Measurements from ENCODE around the gene BAD. TPM values are rescaled to one million over a fixed set of nuclear protein-coding genes. Genes with fewer than 3 reads are reported as not detected.

Gene BAD
- total and polyA plus RNA-seq, 10 of the 15 experiments (the other 5 are each of a cell fraction or from before 2014, with no cell fraction given) = 1.5 to 67.2 (median 39.6) TPM

- RAD21 ChIA-PET (ENCODE audit: unreplicated experiment) = interaction anchor here (0.9 to 8.6 kb wide), 5 partner anchors 9 to 59 kb away, joined by 3 to 104 read pairs (median 4); partner anchors contain the start of genes FERMT3, NUDT22 and TRPT1
- CTCF ChIA-PET = interaction anchor here (1.2 to 6.2 kb wide), 8 partner anchors 8 to 112 kb away, joined by 3 to 66 read pairs (median 12); partner anchors contain the start of genes BAD, CATSPERZ, FERMT3 and NUDT22
- H3K4me3 ChIP-seq = no peak overlapping the region
- no peak for DNase-seq (ENCODE audit: low read depth, low spot score)
- H3K27me3 ChIP-seq (replicated peaks in 1 of 2; ENCODE audit: control insufficient read depth in 2 of 2, insufficient read depth in 2 of 2, low read length in 1 of 2) = no peaks in the 10 kb centered on the region
- no peaks in the 10 kb centered on the region for H4K20me1 ChIP-seq (ENCODE audit: control insufficient read depth, insufficient read depth)
- intact Hi-C loops (cut with micrococcal nuclease; ENCODE audit: unreplicated experiment) (no loop called here), in situ Hi-C loops (cut with MboI) (loop anchor here (25.0 kb wide), 1 partner anchor 1619 kb away; the partner anchor contains the start of genes CFL1, EFEMP2 and MUS81)
- H3K36me3 ChIP-seq (ENCODE audit: control insufficient read depth in 2 of 2, insufficient read depth in 2 of 2, low read length in 1 of 2) = peaks cover 0 to 10% of the 10 kb centered on the region in 2 experiments; a peak in 2 of 4 replicates
- TF ChIP-seq CTCF (IDR thresholded peaks at IDR 0.05 in 2 of 3, conservative IDR thresholded peaks at IDR 0.05 in 1 of 3; ENCODE audit: control insufficient read depth in 2 of 3, extremely low read depth in 1 of 3, insufficient read depth in 1 of 3, low read depth in 3 of 3, low read length in 3 of 3) = no peak
- no peak for TF ChIP-seq NFYA (IDR thresholded peaks at IDR 0.05; ENCODE audit: borderline replicate concordance, low read depth, low read length)
- TF ChIP-seq SIN3A (IDR thresholded peaks at IDR 0.05; ENCODE audit: low read depth, low read length) = no peak
- TF ChIP-seq POLR2AphosphoS2 (IDR thresholded peaks at IDR 0.05; ENCODE audit: low read depth, low read length) = no peak
- no peak for TF ChIP-seq E2F8 (IDR thresholded peaks at IDR 0.05; ENCODE audit: low read depth, partially characterized antibody)
- TF ChIP-seq GATAD2B (conservative IDR thresholded peaks at IDR 0.05; ENCODE audit: low read depth) = no peak
- TF ChIP-seq CBX5 (IDR thresholded peaks at IDR 0.05; ENCODE audit: low read depth) = no peak
- TF ChIP-seq ZSCAN29 (IDR thresholded peaks at IDR 0.05) = no peak
- TF ChIP-seq SRF (IDR thresholded peaks at IDR 0.05; ENCODE audit: low read depth in 2 of 2, low read length in 2 of 2) = no peak
- peak; percentile 52; the same call in 1 of the 2 replicates for TF ChIP-seq POLR2AphosphoS5 (IDR thresholded peaks at IDR 0.05; ENCODE audit: low read length)
- TF ChIP-seq POLR2A (IDR thresholded peaks at IDR 0.05; ENCODE audit: low read depth, low read length) = peak; percentile 59
- no peak for TF ChIP-seq IKZF1 (conservative IDR thresholded peaks at IDR 0.05)
- no peak for TF ChIP-seq GABPA (IDR thresholded peaks at IDR 0.05; ENCODE audit: low read depth)
- TF ChIP-seq FOS (IDR thresholded peaks at IDR 0.05; ENCODE audit: borderline replicate concordance, extremely low read depth, insufficient read length) = no peak
- WGBS (ENCODE audit: insufficient coverage, insufficient replicate concordance, low lambda C conversion rate, missing lambda C conversion rate) = 77% methylated on average over 8 of the region's 8 CpGs
- no TSS peak for BruUV-seq (replicated peaks)
- no peak for ATAC-seq
- H3K27ac ChIP-seq (ENCODE audit: control insufficient read depth, insufficient read depth) = no peak overlapping the region
- H3K4me2 ChIP-seq (ENCODE audit: control insufficient read depth, insufficient read depth) = peak overlapping the region; percentile 46; the same call in 1 of the 2 replicates
- POLR2A ChIA-PET = interaction anchor here (1.2 to 7.4 kb wide), 8 partner anchors 16 to 61 kb away, joined by 3 to 82 read pairs (median 5); partner anchors contain the start of genes BAD, DNAJC4, FERMT3 and NUDT22
- SMC1A ChIA-PET (ENCODE audit: uncharacterized antibody, unreplicated experiment) = interaction anchor here (0.8 to 5.0 kb wide), 2 partner anchors 15 to 37 kb away, joined by 3 to 40 read pairs; partner anchors contain the start of gene FERMT3
- H3K79me2 ChIP-seq (ENCODE audit: control insufficient read depth, insufficient read depth, low read length) = peaks cover 38% of the 10 kb centered on the region
- H3K9ac ChIP-seq (ENCODE audit: control insufficient read depth, insufficient read depth, low read length) = no peak overlapping the region
- no peak overlapping the region for H2AFZ ChIP-seq (ENCODE audit: control insufficient read depth, low read depth, low read length)
- FAIRE-seq = no peak
- peaks cover 32% of the 10 kb centered on the region for H3K4me1 ChIP-seq (ENCODE audit: control insufficient read depth, insufficient read depth, low read length)
- H3K9me3 ChIP-seq (replicated peaks; ENCODE audit: control insufficient read depth, insufficient read depth, low read length) = no peaks in the 10 kb centered on the region
Observed at GRCh38 chr11:64243236-64243854, 41.1 kb downstream of the BAD start.
